Stimulated activated CD8-positive, alpha-beta memory T cell treated with anti-CD3 and anti-CD28 coated beads, Interleukin-15, amount 100 ng/mL, for 4 hours (primary cell): ENCODE measurements around the gene B3GAT1.

Experiments
- DNase-seq, 2 donors: peaks; one replicate each; pipeline ENCODE4 v3.0.0-alpha.2; 2020; ENCODE audit warnings: low read depth in 2 of 2

B3GAT1 gene

GRCh38 chr11:134441706-134442105 is 29.7 kb upstream of the B3GAT1 start:
- DNase-seq, result no peak

GRCh38 chr11:134441281-134441680 is 29.2 kb upstream of the B3GAT1 start:
- DNase-seq, result no peak

GRCh38 chr11:134440851-134441250 is 28.8 kb upstream of the B3GAT1 start:
- no peak for DNase-seq

GRCh38 chr11:134438542-134439537 is 26.8 kb upstream of the B3GAT1 start:
- DNase-seq, result no peak

GRCh38 chr11:134437821-134438220 is 25.8 kb upstream of the B3GAT1 start:
- no peak for DNase-seq

GRCh38 chr11:134436781-134437180 is 24.7 kb upstream of the B3GAT1 start:
- no peak for DNase-seq

- no peak for DNase-seq
Measured at GRCh38 chr11:134433806-134434205, 21.8 kb upstream of the B3GAT1 start.

GRCh38 chr11:134433251-134433650 is 21.2 kb upstream of the B3GAT1 start:
- DNase-seq, result no peak

- DNase-seq, result no peak
Measured at GRCh38 chr11:134432776-134433175, 20.7 kb upstream of the B3GAT1 start.

- DNase-seq, result no peak
Measured at GRCh38 chr11:134429106-134429505, 17.1 kb upstream of the B3GAT1 start.

- no peak for DNase-seq
Measured at GRCh38 chr11:134425816-134426536, 13.9 kb upstream of the B3GAT1 start.

- DNase-seq, result no peak
Measured at GRCh38 chr11:134425413-134425812, 13.4 kb upstream of the B3GAT1 start.

- DNase-seq, result no peak
Measured at GRCh38 chr11:134423106-134423505, 11.1 kb upstream of the B3GAT1 start.

- no peak for DNase-seq
Measured at GRCh38 chr11:134417871-134418840, 6.1 kb upstream of the B3GAT1 start.

- no peak for DNase-seq
Measured at GRCh38 chr11:134416726-134417125, 4.7 kb upstream of the B3GAT1 start.

GRCh38 chr11:134414766-134415765 is 3.0 kb upstream of the B3GAT1 start:
- no peak for DNase-seq

GRCh38 chr11:134413826-134414731 is 2.0 kb upstream of the B3GAT1 start:
- DNase-seq, result no peak

GRCh38 chr11:134413043-134413825 is 1.2 kb upstream of the B3GAT1 start:
- no peak for DNase-seq
